ENCODE data around the gene NUSAP1. TPM values are rescaled to one million over a fixed set of nuclear protein-coding genes. Genes with fewer than 3 reads are reported as not detected.

NUSAP1 gene
- total RNA-seq, 1 experiment from 2014 or later, result 146 TPM

DNA sequence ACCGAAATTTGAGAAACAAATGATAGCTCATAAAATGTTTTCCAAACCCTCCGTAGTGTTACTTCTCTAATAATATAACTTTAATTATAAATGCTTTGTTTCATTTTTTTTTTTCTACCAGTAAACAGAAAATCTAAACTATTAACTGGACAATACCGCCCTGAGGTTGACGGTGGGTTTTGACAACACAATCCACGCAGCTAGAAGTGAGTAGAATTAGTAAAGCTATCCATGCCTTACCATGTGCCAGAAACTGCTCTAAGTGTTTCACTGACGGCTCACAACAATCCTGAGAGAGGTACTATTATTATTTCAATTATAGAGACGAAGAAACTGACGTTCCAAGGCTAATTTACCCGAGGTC, 69.2 kb downstream of the NUSAP1 start:
- TF ChIP-seq CEBPB (IDR thresholded peaks at IDR 0.05; ENCODE audit: low read depth), result no peak
- no peak for TF ChIP-seq POLR2AphosphoS5 (IDR thresholded peaks at IDR 0.05; ENCODE audit: low read depth, low read length)
- no peak for TF ChIP-seq EZH2 (IDR thresholded peaks at IDR 0.05)
- 0 out of 2 replicates have a peak, but pooled peaks have one; percentile 10 for TF ChIP-seq EGR1 (IDR thresholded peaks at IDR 0.05; ENCODE audit: low read depth)
- TF ChIP-seq ZNF274 (IDR thresholded peaks at IDR 0.05; ENCODE audit: low read depth, low read length), result no peak
- TF ChIP-seq, protein P1, sequence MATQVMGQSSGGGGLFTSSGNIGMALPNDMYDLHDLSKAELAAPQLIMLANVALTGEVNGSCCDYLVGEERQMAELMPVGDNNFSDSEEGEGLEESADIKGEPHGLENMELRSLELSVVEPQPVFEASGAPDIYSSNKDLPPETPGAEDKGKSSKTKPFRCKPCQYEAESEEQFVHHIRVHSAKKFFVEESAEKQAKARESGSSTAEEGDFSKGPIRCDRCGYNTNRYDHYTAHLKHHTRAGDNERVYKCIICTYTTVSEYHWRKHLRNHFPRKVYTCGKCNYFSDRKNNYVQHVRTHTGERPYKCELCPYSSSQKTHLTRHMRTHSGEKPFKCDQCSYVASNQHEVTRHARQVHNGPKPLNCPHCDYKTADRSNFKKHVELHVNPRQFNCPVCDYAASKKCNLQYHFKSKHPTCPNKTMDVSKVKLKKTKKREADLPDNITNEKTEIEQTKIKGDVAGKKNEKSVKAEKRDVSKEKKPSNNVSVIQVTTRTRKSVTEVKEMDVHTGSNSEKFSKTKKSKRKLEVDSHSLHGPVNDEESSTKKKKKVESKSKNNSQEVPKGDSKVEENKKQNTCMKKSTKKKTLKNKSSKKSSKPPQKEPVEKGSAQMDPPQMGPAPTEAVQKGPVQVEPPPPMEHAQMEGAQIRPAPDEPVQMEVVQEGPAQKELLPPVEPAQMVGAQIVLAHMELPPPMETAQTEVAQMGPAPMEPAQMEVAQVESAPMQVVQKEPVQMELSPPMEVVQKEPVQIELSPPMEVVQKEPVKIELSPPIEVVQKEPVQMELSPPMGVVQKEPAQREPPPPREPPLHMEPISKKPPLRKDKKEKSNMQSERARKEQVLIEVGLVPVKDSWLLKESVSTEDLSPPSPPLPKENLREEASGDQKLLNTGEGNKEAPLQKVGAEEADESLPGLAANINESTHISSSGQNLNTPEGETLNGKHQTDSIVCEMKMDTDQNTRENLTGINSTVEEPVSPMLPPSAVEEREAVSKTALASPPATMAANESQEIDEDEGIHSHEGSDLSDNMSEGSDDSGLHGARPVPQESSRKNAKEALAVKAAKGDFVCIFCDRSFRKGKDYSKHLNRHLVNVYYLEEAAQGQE (IDR thresholded peaks at IDR 0.05; ENCODE audit: low read depth), result no peak
- no peak for TF ChIP-seq ELF1 (IDR thresholded peaks at IDR 0.05; ENCODE audit: borderline replicate concordance, low read depth)
- RAD21 ChIA-PET (ENCODE audit: low non-redundant PET in 1 of 2, low total read pairs in 2 of 2, uncharacterized antibody in 2 of 2, unreplicated experiment in 2 of 2), result no interaction called here
- peak; percentile 30 for ATAC-seq
- POLR2A ChIA-PET, result interaction anchor here (1.5 kb wide), 1 partner anchor 11 kb away, joined by 4 read pairs; no protein-coding TSS in a partner anchor
- Histone ChIP-seq H4K20me1 (ENCODE audit: insufficient read depth) (no peaks in the 10 kb centered on the region), H3K79me2 (ENCODE audit: insufficient read depth, low read length) (peaks cover 8% of the 10 kb centered on the region; the same call in 1 of the 2 replicates), H3K4me3 (replicated peaks in 1 of 2; ENCODE audit: low read depth in 1 of 2, low read length in 2 of 2) (peak overlapping the region; percentile 89 to 93), H3K27ac (ENCODE audit: low read depth, low read length) (peak overlapping the region; percentile 60), H3K9me2 (ENCODE audit: insufficient read depth) (no peaks in the 10 kb centered on the region), H2AFZ (ENCODE audit: low read depth, low read length, poor library complexity, severe bottlenecking) (peak overlapping the region; percentile 31), H3K27me3 (ENCODE audit: insufficient read depth, low read length) (no peaks in the 10 kb centered on the region), H3K4me2 (ENCODE audit: low read length) (peak overlapping the region; percentile 89), H3K9ac (ENCODE audit: low read length) (peak overlapping the region; percentile 88), H3K4me1 (ENCODE audit: control insufficient read depth in 1 of 2, insufficient read depth in 2 of 2, low read length in 2 of 2) (peaks cover 7 to 17% of the 10 kb centered on the region in 2 experiments; a peak in 3 of 4 replicates), H3K9me3 (ENCODE audit: control insufficient read depth in 1 of 2, insufficient read depth in 1 of 2, low read depth in 1 of 2, low read length in 2 of 2) (no peaks in the 10 kb centered on the region), H3K36me3 (ENCODE audit: control insufficient read depth in 1 of 2, insufficient read depth in 2 of 2, low read length in 2 of 2) (no peaks in the 10 kb centered on the region)
- intact Hi-C loops (cut with micrococcal nuclease), result no loop called here
- TSS peak; percentile 96 for BruUV-seq (replicated peaks)
- DNase-seq (ENCODE audit: low read depth, low spot score), result no peak
- CTCF ChIA-PET, result no interaction called here

Measured in HCT116 (cell line).